ENCODE measurements around the gene ZNF582. TPM values are rescaled to one million over a fixed set of nuclear protein-coding genes. Genes with fewer than 3 reads are reported as not detected.

The ZNF582 gene
- total RNA-seq, 4 donors from 2014 or later, result 4.9 to 19.6 (median 10.9) TPM

GRCh38 chr19:56405062-56405461 lies 11.7 kb upstream of the ZNF582 start:
- Histone ChIP-seq H3K27ac (no peak overlapping the region), H3K36me3 (peaks cover 31 to 35% of the 10 kb centered on the region in 2 donors), H3K4me1 (peaks cover 11 to 16% of the 10 kb centered on the region in 2 donors), H3K4me3 (replicated peaks in 1 of 3) (peak overlapping the region in 1 of 3 donors; percentile 68), H3K27me3 (no peaks in the 10 kb centered on the region), H3K9me3 (no peaks in the 10 kb centered on the region)
- no peak for TF ChIP-seq POLR2A (IDR thresholded peaks at IDR 0.05)
- intact Hi-C loops (cut with DNase I), result loop anchor here (5.0 kb wide), 1 partner anchor 167 kb away; no protein-coding TSS in a partner anchor
- 91 to 94% methylated on average over 4 of the region's 4 CpGs for WGBS, 2 donors
- DNase-seq, result no peak

DNA sequence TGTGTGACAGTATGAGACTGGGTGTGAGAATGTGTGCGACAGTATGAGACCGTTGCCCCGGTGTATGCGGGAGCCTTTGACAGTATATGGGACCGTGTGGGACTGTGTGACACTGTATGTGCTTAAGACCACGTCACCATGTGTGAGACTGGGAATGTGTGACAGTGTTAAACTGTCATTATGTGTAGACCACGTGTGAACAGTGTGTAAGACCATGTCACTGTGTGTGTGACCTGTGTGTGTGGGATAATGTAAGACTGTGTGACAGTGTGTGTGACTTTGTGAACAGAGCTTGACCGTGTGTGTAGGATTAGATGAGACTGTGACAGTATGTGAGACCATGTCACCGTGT lies 11.3 kb upstream of the ZNF582 start:
- WGBS, 2 donors, result 58 to 59% methylated on average over 9 of the region's 9 CpGs
- H3K9me3 ChIP-seq, result no peaks in the 10 kb centered on the region

DNA sequence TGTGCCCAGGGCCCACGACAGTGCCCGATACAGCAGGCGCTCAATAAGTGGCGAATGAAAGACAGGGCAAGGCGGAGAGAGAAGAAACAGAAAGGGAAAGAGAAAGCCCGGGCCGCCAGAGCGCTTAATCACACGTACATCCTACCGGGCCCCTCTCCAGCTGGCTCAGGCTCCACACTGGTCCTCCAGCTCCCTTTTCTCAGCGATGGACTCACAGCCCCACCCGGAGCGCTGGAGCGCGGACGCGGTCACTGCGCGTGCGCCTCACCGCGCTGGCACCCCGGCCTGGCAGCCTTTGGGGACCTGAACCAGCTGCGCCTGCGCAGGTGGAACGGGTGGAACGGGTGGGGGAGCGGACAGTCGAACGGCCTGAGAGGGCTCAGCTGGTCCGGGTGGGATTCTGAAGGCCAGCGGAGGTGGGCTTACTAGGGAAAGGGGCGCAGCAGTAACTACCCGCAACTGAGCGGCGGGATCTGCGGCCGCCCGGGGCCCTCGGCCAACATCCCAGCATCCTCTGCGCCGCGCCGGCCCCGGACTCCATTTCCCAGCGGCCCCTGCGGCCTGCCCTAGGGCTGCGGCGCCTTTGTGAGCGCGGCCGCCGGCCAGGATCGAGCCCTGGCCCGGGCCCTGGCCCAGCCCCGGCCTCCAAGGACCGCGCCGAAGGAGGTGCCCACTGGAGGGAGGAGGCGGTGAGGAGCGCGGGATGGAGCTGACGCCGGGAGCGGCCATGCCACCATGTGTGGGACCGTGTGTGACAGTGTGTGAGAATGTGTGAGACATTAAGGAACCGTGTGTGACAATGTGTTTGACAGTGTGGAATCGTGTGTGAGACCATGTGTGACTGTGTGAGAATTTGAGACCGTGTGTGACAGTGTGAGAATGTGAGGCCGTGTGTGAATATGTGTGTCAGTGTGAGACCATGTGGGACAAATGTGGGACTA lies 10.7 kb upstream of the ZNF582 start, which contains the start of gene ZNF583:
Gene ZNF583 (plus strand): TSS at position 569 of the 941 bp plus-strand sequence. CDS start 2,783 bp downstream, outside the sequence.
- Histone ChIP-seq H3K4me3 (replicated peaks in 1 of 3) (peak within 1 kb of the TSS; percentile 48 to 74 (median 68)), H3K27me3 (no peaks in the 10 kb centered on the region), H3K36me3 (peaks cover 24 to 25% of the 10 kb centered on the region in 2 donors), H3K4me1 (peaks cover 11 to 16% of the 10 kb centered on the region in 2 donors), H3K9me3 (no peaks in the 10 kb centered on the region), H3K27ac (peak within 1 kb of the TSS; percentile 89 to 98 (median 98))
- TF ChIP-seq CTCF (IDR thresholded peaks at IDR 0.05), result peak in 2 of 6 experiments; percentile 3 to 14
- no peak for TF ChIP-seq POLR2A (IDR thresholded peaks at IDR 0.05)
- 0 to 1% methylated on average over 22 to 44 of the region's 70 CpGs for WGBS, 2 donors
- intact Hi-C loops (cut with DNase I), result no loop called here
- DNase-seq, result peak; percentile 97 to 98

More for the DNA sequence above, 11.3 kb upstream of the ZNF582 start:
- peaks cover 11 to 16% of the 10 kb centered on the region in 2 donors for H3K4me1 ChIP-seq
- DNase-seq, result no peak
- H3K27me3 ChIP-seq, result no peaks in the 10 kb centered on the region
- H3K36me3 ChIP-seq, result peaks cover 29 to 31% of the 10 kb centered on the region in 2 donors
- intact Hi-C loops (cut with DNase I), result loop anchor here (5.0 kb wide), 1 partner anchor 168 kb away; no protein-coding TSS in a partner anchor
- no peak overlapping the region for H3K27ac ChIP-seq
- H3K4me3 ChIP-seq (replicated peaks in 1 of 3), result peak overlapping the region in 2 of 3 donors; percentile 68 to 74
- TF ChIP-seq CTCF (IDR thresholded peaks at IDR 0.05) (no peak), POLR2A (IDR thresholded peaks at IDR 0.05) (no peak)

DNA sequence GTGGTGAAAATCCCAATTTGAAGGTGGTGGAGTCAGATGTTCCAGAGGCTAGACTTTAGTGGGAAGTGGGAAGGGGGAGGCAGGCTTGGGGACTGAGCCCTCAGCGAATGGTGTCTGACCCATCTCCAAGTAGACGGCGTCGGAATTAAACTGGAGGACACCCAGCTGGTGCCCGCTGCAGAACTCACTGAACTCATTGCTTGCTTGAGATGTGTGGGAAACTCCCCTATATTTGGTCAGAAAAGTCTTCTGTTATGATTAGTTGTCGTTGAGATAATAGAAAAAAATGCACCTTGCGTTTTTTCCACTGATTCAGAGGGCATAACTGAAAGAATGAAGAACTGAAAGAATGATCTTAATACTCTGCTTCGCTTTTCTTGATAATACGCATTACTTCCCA lies 9.9 kb upstream of the ZNF582 start:
- Histone ChIP-seq H3K36me3 (peaks cover 17 to 24% of the 10 kb centered on the region in 2 donors), H3K27ac (peak overlapping the region; percentile 89 to 98 (median 98)), H3K27me3 (no peaks in the 10 kb centered on the region), H3K4me1 (peaks cover 11 to 16% of the 10 kb centered on the region in 2 donors), H3K4me3 (replicated peaks in 1 of 3) (peak overlapping the region in 2 of 3 donors; percentile 48 to 74), H3K9me3 (no peaks in the 10 kb centered on the region)
- 15 to 24% methylated on average over 9 of the region's 9 CpGs for whole genome bisulfite sequencing, 2 donors
- no peak for DNase-seq
- intact Hi-C loops (cut with DNase I), result no loop called here
- TF ChIP-seq CTCF (IDR thresholded peaks at IDR 0.05), result no peak
- TF ChIP-seq POLR2A (IDR thresholded peaks at IDR 0.05), result no peak

- no peaks in the 10 kb centered on the region for H3K9me3 ChIP-seq
- intact Hi-C loops (cut with DNase I), result no loop called here
Measured at GRCh38 chr19:56400485-56400884, 7.2 kb upstream of the ZNF582 start.

More at GRCh38 chr19:56400485-56400884, 7.2 kb upstream of the ZNF582 start:
- H3K4me1 ChIP-seq, result peaks cover 11 to 16% of the 10 kb centered on the region in 2 donors
- H3K27ac ChIP-seq, result no peak overlapping the region
- no peak overlapping the region for H3K4me3 ChIP-seq (replicated peaks in 1 of 3)
- 96 to 98% methylated on average over 4 of the region's 4 CpGs for WGBS, 2 donors
- no peaks in the 10 kb centered on the region for H3K27me3 ChIP-seq
- H3K36me3 ChIP-seq, result peaks cover 4 to 14% of the 10 kb centered on the region in 2 donors
- no peak for DNase-seq
- TF ChIP-seq CTCF (IDR thresholded peaks at IDR 0.05) (no peak), POLR2A (IDR thresholded peaks at IDR 0.05) (no peak)
